Thyroid gland (tissue), 4 donors: Measurements from ENCODE around the gene THBD.

Experiments used
- POLR2A ChIP-seq, 2 donors: fragments of 450-650 bp; IDR thresholded peaks; one replicate each; pipeline ENCODE4 v1.6.1; 2017; ENCODE audit warnings: antibody characterized with exemption in 2 of 2, mild to moderate bottlenecking in 2 of 2, moderate library complexity in 1 of 2
- TF ChIP-seq, protein P1 (sequence below), 6 experiments: fragments of 200-600 bp in 3 of 6; fragments of 450-650 bp in 3 of 6; sonication (generic) in 3 of 6; IDR thresholded peaks; one replicate each; pipeline ENCODE4 v1.5.1; 2016 to 2019; ENCODE audit warnings: antibody characterized with exemption in 6 of 6, mild to moderate bottlenecking in 2 of 6, inconsistent platforms in 1 of 6, moderate library complexity in 1 of 6

DNA sequence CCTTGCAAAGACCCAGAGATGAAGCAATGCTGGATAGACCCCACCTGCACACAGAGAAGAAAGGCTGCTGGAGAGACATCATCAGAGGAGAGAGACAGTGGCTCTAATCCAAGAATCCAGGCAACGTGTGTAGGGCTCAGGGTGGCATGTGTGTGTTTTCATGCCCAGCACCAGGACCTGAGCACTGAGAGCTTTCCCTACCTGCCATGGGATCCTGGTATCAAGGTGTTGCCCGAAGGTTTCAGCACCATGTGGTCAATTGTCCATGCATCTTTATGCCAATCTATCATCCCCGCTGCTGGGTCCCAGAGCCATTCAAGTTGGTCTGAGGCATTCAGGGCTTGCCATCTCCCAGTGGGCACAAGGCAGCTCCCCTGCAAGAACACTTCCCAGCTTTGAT lies 44.1 kb upstream of the THBD start:
- TF ChIP-seq, protein P1, sequence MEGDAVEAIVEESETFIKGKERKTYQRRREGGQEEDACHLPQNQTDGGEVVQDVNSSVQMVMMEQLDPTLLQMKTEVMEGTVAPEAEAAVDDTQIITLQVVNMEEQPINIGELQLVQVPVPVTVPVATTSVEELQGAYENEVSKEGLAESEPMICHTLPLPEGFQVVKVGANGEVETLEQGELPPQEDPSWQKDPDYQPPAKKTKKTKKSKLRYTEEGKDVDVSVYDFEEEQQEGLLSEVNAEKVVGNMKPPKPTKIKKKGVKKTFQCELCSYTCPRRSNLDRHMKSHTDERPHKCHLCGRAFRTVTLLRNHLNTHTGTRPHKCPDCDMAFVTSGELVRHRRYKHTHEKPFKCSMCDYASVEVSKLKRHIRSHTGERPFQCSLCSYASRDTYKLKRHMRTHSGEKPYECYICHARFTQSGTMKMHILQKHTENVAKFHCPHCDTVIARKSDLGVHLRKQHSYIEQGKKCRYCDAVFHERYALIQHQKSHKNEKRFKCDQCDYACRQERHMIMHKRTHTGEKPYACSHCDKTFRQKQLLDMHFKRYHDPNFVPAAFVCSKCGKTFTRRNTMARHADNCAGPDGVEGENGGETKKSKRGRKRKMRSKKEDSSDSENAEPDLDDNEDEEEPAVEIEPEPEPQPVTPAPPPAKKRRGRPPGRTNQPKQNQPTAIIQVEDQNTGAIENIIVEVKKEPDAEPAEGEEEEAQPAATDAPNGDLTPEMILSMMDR (IDR thresholded peaks at IDR 0.05), result no peak
- no peak for TF ChIP-seq POLR2A (IDR thresholded peaks at IDR 0.05)
